CD8-positive, alpha-beta memory T cell (primary cell): ENCODE data around the gene PCDHGA2. TPM values are rescaled to one million over a fixed set of nuclear protein-coding genes. Genes with fewer than 3 reads are reported as not detected.

ENCODE experiments used
- CTCF ChIA-PET: fragments of 350-600 bp; sonication (Branson Sonifier 250); formaldehyde crosslinking; loops from one replicate; lab custom pipeline; 2021; ENCODE audit warnings: antibody characterized with exemption; lab: Charles Lee
- POLR2A ChIA-PET: fragments of 350-600 bp; sonication (Branson Sonifier 250); formaldehyde crosslinking; loops from one replicate; lab custom pipeline; 2021; ENCODE audit warnings: antibody characterized with exemption; lab: Charles Lee
- DNase-seq, 5 donors: peaks; one replicate each; pipeline versions ENCODE4 v3.0.0 to v3.0.0-alpha.2; 2020 to 2022; ENCODE audit warnings: mixed read lengths in 1 of 5
- H3K27ac ChIP-seq: one replicate; pipeline ENCODE4 v1.7.0; 2013; ENCODE audit warnings: low read depth, mild to moderate bottlenecking, low read length, moderate library complexity
- H3K27me3 ChIP-seq: 2 replicates; pipeline ENCODE4 v1.7.0; 2013; ENCODE audit warnings: low read length, mild to moderate bottlenecking; ENCODE audit not compliant: insufficient read depth, poor library complexity, severe bottlenecking
- H3K36me3 ChIP-seq: 2 replicates; pipeline ENCODE4 v1.7.0; 2013; ENCODE audit warnings: mild to moderate bottlenecking, low read length, moderate library complexity; ENCODE audit not compliant: insufficient read depth
- H3K4me1 ChIP-seq: 2 replicates; pipeline ENCODE4 v1.7.0; 2013; ENCODE audit warnings: mild to moderate bottlenecking, low read length, moderate library complexity; ENCODE audit not compliant: insufficient read depth
- H3K4me3 ChIP-seq: 2 replicates; pipeline ENCODE4 v1.7.0; 2013; ENCODE audit warnings: mild to moderate bottlenecking, low read length
- H3K9me3 ChIP-seq: 2 replicates; pipeline ENCODE4 v1.7.0; 2013; ENCODE audit warnings: mild to moderate bottlenecking, low read length
- H3K27ac Mint-ChIP-seq, 8 donors: one replicate each; pipeline ENCODE4 v1.8.0; 2020 to 2021; ENCODE audit warnings: mixed read lengths in 8 of 8, mild to moderate bottlenecking in 6 of 8, inconsistent platforms in 3 of 8, moderate library complexity in 3 of 8
- H3K27me3 Mint-ChIP-seq, 2 donors: one replicate each; pipeline ENCODE4 v1.8.0; 2020 to 2021; ENCODE audit warnings: mixed read lengths in 2 of 2, mild to moderate bottlenecking in 1 of 2, moderate library complexity in 1 of 2
- H3K36me3 Mint-ChIP-seq, 3 donors: one replicate each; pipeline ENCODE4 v1.8.0; 2020 to 2021; ENCODE audit warnings: mixed read lengths in 3 of 3, inconsistent platforms in 1 of 3, mild to moderate bottlenecking in 1 of 3
- H3K4me1 Mint-ChIP-seq, 3 donors: one replicate each; pipeline ENCODE4 v1.8.0; 2020 to 2021; ENCODE audit warnings: mixed read lengths in 3 of 3, inconsistent platforms in 1 of 3, mild to moderate bottlenecking in 1 of 3
- H3K4me3 Mint-ChIP-seq, 7 donors: one replicate each; pipeline ENCODE4 v1.8.0; 2020 to 2021; ENCODE audit warnings: mixed read lengths in 7 of 7, mild to moderate bottlenecking in 6 of 7, moderate library complexity in 4 of 7, inconsistent platforms in 2 of 7
- H3K9me3 Mint-ChIP-seq, 5 donors: one replicate each; pipeline ENCODE4 v1.8.0; 2020 to 2022; ENCODE audit warnings: mixed read lengths in 5 of 5, mild to moderate bottlenecking in 3 of 5, moderate library complexity in 2 of 5, inconsistent platforms in 1 of 5
- polyA plus RNA-seq: library from polyadenylated mRNA; unstranded; fragments of 300-500 nt; fragmentation: Illumina TruSeq; gene quantifications from one replicate; pipeline ENCODE4 v1.2.3, GENCODE V29; 2021
- total RNA-seq, 2 experiments: library from RNA; stranded (reverse); gene quantifications; one replicate each; pipeline ENCODE4 v1.2.3, GENCODE V29; 2021

Gene PCDHGA2
- total and polyA plus RNA-seq, 3 experiments from 2014 or later, result 0.07 TPM; not detected in 2

GRCh38 chr5:141360685-141361084, 22.1 kb downstream of the PCDHGA2 start:
- Histone ChIP-seq H3K27me3 (peaks cover 23% of the 10 kb centered on the region), H3K4me1 (no peaks in the 10 kb centered on the region), H3K36me3 (no peaks in the 10 kb centered on the region), H3K4me3 (no peak overlapping the region), H3K27ac (no peak overlapping the region), H3K9me3 (peaks cover 13% of the 10 kb centered on the region)
- peaks cover 3 to 25% (median 3%) of the 10 kb centered on the region in 3 donors for H3K36me3 Mint-ChIP-seq
- no peak for DNase-seq
- POLR2A ChIA-PET, result no interaction called here
- peak overlapping the region in 1 of 7 donors; percentile 90 for H3K4me3 Mint-ChIP-seq
- H3K27ac Mint-ChIP-seq, result peak overlapping the region in 2 of 8 donors; percentile 43 to 55
- H3K4me1 Mint-ChIP-seq, result peaks cover 0 to 10% (median 2%) of the 10 kb centered on the region in 3 donors
- peaks cover 21 to 67% (median 60%) of the 10 kb centered on the region in 5 donors for H3K9me3 Mint-ChIP-seq
- CTCF ChIA-PET, result interaction anchor here (1.1 to 1.4 kb wide), 2 partner anchors 42 to 203 kb away, joined by 3 to 4 read pairs; no protein-coding TSS in a partner anchor
- H3K27me3 Mint-ChIP-seq, result peaks cover 70 to 84% of the 10 kb centered on the region in 2 donors

GRCh38 chr5:141362719-141363118, 24.2 kb downstream of the PCDHGA2 start:
- no peaks in the 10 kb centered on the region for H3K4me1 ChIP-seq
- H3K4me3 ChIP-seq, result no peak overlapping the region
- peaks cover 28% of the 10 kb centered on the region for H3K27me3 ChIP-seq
- ChIA-PET POLR2A (no interaction called here), CTCF (no interaction called here)
- H3K4me1 Mint-ChIP-seq, result peaks cover 0 to 10% (median 2%) of the 10 kb centered on the region in 3 donors
- H3K36me3 ChIP-seq, result no peaks in the 10 kb centered on the region
- peaks cover 3 to 22% (median 3%) of the 10 kb centered on the region in 3 donors for H3K36me3 Mint-ChIP-seq
- DNase-seq, result no peak
- peaks cover 71 to 78% of the 10 kb centered on the region in 2 donors for H3K27me3 Mint-ChIP-seq
- H3K4me3 Mint-ChIP-seq, result no peak overlapping the region
- no peak overlapping the region for H3K27ac ChIP-seq
- peaks cover 13% of the 10 kb centered on the region for H3K9me3 ChIP-seq
- H3K27ac Mint-ChIP-seq, result peak overlapping the region in 1 of 8 donors; percentile 64
- H3K9me3 Mint-ChIP-seq, result peaks cover 22 to 62% (median 57%) of the 10 kb centered on the region in 5 donors

GRCh38 chr5:141363952-141364660, 25.5 kb downstream of the PCDHGA2 start, which contains the start of gene PCDHGA5:
PCDHGA5 (plus strand) TSS chr5:141364162; CDS start chr5:141364331, 169 bp downstream.
- Histone ChIP-seq H3K4me3 (no peak within 1 kb of the TSS), H3K36me3 (no peaks in the 10 kb centered on the region), H3K27ac (no peak within 1 kb of the TSS), H3K9me3 (peaks cover 13% of the 10 kb centered on the region), H3K4me1 (no peaks in the 10 kb centered on the region), H3K27me3 (peaks cover 29% of the 10 kb centered on the region)
- peaks cover 3 to 22% (median 3%) of the 10 kb centered on the region in 3 donors for H3K36me3 Mint-ChIP-seq
- ChIA-PET POLR2A (no interaction called here), CTCF (interaction anchor here (1.2 to 1.4 kb wide), 2 partner anchors 9 to 66 kb away, joined by 3 read pairs; partner anchors contain the start of genes PCDHGA12 and PCDHGA4)
- no peak within 1 kb of the TSS for H3K4me3 Mint-ChIP-seq
- peaks cover 71 to 81% of the 10 kb centered on the region in 2 donors for H3K27me3 Mint-ChIP-seq
- DNase-seq, result no peak
- H3K27ac Mint-ChIP-seq, result no peak within 1 kb of the TSS
- peaks cover 25 to 66% (median 53%) of the 10 kb centered on the region in 5 donors for H3K9me3 Mint-ChIP-seq
- peaks cover 0 to 10% (median 2%) of the 10 kb centered on the region in 3 donors for H3K4me1 Mint-ChIP-seq

GRCh38 chr5:141366016-141366896, 27.7 kb downstream of the PCDHGA2 start:
- Mint-ChIP-seq H3K27me3 (peaks cover 66 to 83% of the 10 kb centered on the region in 2 donors), H3K4me1 (peaks cover 3 to 7% (median 5%) of the 10 kb centered on the region in 3 donors), H3K4me3 (no peak overlapping the region), H3K9me3 (peaks cover 30 to 62% (median 58%) of the 10 kb centered on the region in 5 donors), H3K27ac (no peak overlapping the region), H3K36me3 (peaks cover 0 to 18% (median 1%) of the 10 kb centered on the region in 3 donors)
- peaks cover 33% of the 10 kb centered on the region for H3K27me3 ChIP-seq
- DNase-seq, result no peak
- no peaks in the 10 kb centered on the region for H3K36me3 ChIP-seq
- ChIA-PET POLR2A (no interaction called here), CTCF (no interaction called here)
- H3K27ac ChIP-seq, result no peak overlapping the region
- H3K4me1 ChIP-seq, result no peaks in the 10 kb centered on the region
- H3K4me3 ChIP-seq, result no peak overlapping the region
- H3K9me3 ChIP-seq, result peaks cover 18% of the 10 kb centered on the region

GRCh38 chr5:141369994-141370848, 31.7 kb downstream of the PCDHGA2 start, which contains the start of gene PCDHGB3:
PCDHGB3 (plus strand) TSS chr5:141370242; CDS start chr5:141370395, 153 bp downstream.
- peak in 3 of 5 donors; percentile 15 to 20 (median 16) for DNase-seq
- Mint-ChIP-seq H3K4me3 (peak within 1 kb of the TSS; percentile 66 to 87 (median 79)), H3K4me1 (peaks cover 5 to 9% (median 7%) of the 10 kb centered on the region in 3 donors), H3K9me3 (peaks cover 22 to 68% (median 47%) of the 10 kb centered on the region in 5 donors), H3K27ac (peak within 1 kb of the TSS in 1 of 8 donors; percentile 7), H3K27me3 (peaks cover 65 to 83% of the 10 kb centered on the region in 2 donors), H3K36me3 (peaks cover 2 to 11% (median 3%) of the 10 kb centered on the region in 3 donors)
- ChIA-PET CTCF (interaction anchor here (1.0 to 1.8 kb wide), 3 partner anchors 27 to 194 kb away, joined by 3 to 6 read pairs (median 4); partner anchors contain the start of genes PCDHGA1 and PCDHGB5), POLR2A (no interaction called here)
- Histone ChIP-seq H3K27ac (no peak within 1 kb of the TSS), H3K4me3 (peak within 1 kb of the TSS; percentile 46), H3K4me1 (no peaks in the 10 kb centered on the region), H3K27me3 (peaks cover 34% of the 10 kb centered on the region), H3K36me3 (no peaks in the 10 kb centered on the region), H3K9me3 (peaks cover 10% of the 10 kb centered on the region)

- ChIA-PET POLR2A (no interaction called here), CTCF (interaction anchor here (1.5 kb wide), 1 partner anchor 13 kb away, joined by 3 read pairs; no protein-coding TSS in a partner anchor)
- Histone ChIP-seq H3K4me3 (no peak overlapping the region), H3K27ac (no peak overlapping the region), H3K4me1 (no peaks in the 10 kb centered on the region), H3K36me3 (no peaks in the 10 kb centered on the region), H3K9me3 (peaks cover 6% of the 10 kb centered on the region), H3K27me3 (peaks cover 29% of the 10 kb centered on the region)
- no peak for DNase-seq
- Mint-ChIP-seq H3K27me3 (peaks cover 55 to 83% of the 10 kb centered on the region in 2 donors), H3K4me1 (peaks cover 5 to 9% (median 7%) of the 10 kb centered on the region in 3 donors), H3K9me3 (peaks cover 28 to 67% (median 48%) of the 10 kb centered on the region in 5 donors), H3K27ac (no peak overlapping the region), H3K36me3 (peaks cover 2 to 5% (median 3%) of the 10 kb centered on the region in 3 donors), H3K4me3 (no peak overlapping the region)
Observed at GRCh38 chr5:141371572-141372475, 33.3 kb downstream of the PCDHGA2 start.
